ENCODE data around the gene SEC24A.

GRCh38 chr5:134609232-134609851 is 39.2 kb upstream of the SEC24A start:
- TF ChIP-seq EZH2 (IDR thresholded peaks at IDR 0.05; ENCODE audit: insufficient read depth, poor library complexity, severe bottlenecking): no peak
- TF ChIP-seq EZH2phosphoT487 (IDR thresholded peaks at IDR 0.05; ENCODE audit: insufficient read depth, low read depth): no peak
